ENCODE results near the gene DISC1. TPM values are rescaled to one million over a fixed set of nuclear protein-coding genes. Genes with fewer than 3 reads are reported as not detected.
"Not testable (repeated sequence)": the region's sequence is repeated elsewhere in the genome, so short reads cannot be mapped to it uniquely, and the experiment has no call there.

DISC1 gene
- polyA plus RNA-seq, 1 experiment, result 2.3 TPM

DNA sequence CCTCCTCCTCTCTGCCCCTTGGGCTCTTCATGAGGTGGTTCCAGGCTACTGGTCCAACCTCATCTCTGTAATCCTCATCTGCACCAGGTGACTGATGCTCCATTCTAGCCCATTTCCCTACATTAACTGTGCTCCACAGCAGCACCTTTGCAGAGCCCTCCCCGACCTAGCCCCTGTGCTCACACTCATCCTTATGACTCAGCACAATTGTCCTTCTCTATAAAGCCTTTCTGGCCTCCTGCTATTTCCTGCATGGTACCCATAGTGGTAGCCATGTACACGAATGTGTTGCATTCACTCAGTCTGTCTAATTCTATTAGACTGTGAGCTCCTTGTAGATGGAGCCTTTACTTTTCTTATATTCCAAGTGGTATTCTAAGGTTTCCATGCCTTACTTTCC is 339.0 kb downstream of the DISC1 start:
- CTCF ChIA-PET, result no interaction called here
- POLR2A ChIA-PET, result no interaction called here
- Histone ChIP-seq H3K4me3 (ENCODE audit: low read depth, low read length) (no peak overlapping the region), H3K27me3 (ENCODE audit: control insufficient read depth, insufficient read depth, low read length) (no peaks in the 10 kb centered on the region), H3K36me3 (ENCODE audit: control insufficient read depth, insufficient read depth, low read length) (no peaks in the 10 kb centered on the region)
- DNase-seq (ENCODE audit: low read depth), result no peak
- no peak for TF ChIP-seq CTCF (IDR thresholded peaks at IDR 0.05; ENCODE audit: insufficient read depth, low read depth, low read length)

DNA sequence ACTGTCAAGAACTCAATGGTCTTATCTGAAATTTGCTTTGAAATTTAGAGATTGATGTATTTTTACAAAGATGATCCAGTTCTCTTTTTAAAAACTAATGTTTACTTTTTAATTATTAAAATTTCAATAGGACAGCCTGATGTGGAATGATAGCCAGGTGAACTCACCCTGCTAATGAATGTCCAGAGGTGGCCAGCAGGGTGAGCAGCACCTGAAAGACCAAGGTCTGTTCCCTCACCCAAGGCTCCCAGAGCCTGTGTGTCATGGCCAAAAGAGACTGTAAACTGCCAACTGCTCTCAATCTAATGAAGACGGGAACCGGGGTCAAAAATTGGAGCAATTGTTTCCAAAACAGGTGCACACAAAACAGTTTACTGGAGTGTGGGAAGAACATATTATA is 340.4 kb downstream of the DISC1 start:
- Histone ChIP-seq H3K4me3 (ENCODE audit: low read depth, low read length) (no peak overlapping the region), H3K36me3 (ENCODE audit: control insufficient read depth, insufficient read depth, low read length) (no peaks in the 10 kb centered on the region), H3K27me3 (ENCODE audit: control insufficient read depth, insufficient read depth, low read length) (no peaks in the 10 kb centered on the region)
- DNase-seq (ENCODE audit: low read depth), result no peak
- ChIA-PET CTCF (interaction anchor here (0.6 kb wide), 1 partner anchor 210 kb away, joined by 3 read pairs; no protein-coding TSS in a partner anchor), POLR2A (no interaction called here)
- no peak for TF ChIP-seq CTCF (IDR thresholded peaks at IDR 0.05; ENCODE audit: insufficient read depth, low read depth, low read length)

GRCh38 chr1:231969076-231969475 is 342.5 kb downstream of the DISC1 start:
- no peaks in the 10 kb centered on the region for H3K36me3 ChIP-seq (ENCODE audit: control insufficient read depth, insufficient read depth, low read length)
- POLR2A ChIA-PET, result interaction anchor here (0.6 kb wide), 1 partner anchor 10 kb away, joined by 3 read pairs; no protein-coding TSS in a partner anchor
- CTCF ChIA-PET, result no interaction called here
- H3K4me3 ChIP-seq (ENCODE audit: low read depth, low read length), result no peak overlapping the region
- no peak for TF ChIP-seq CTCF (IDR thresholded peaks at IDR 0.05; ENCODE audit: insufficient read depth, low read depth, low read length)
- DNase-seq (ENCODE audit: low read depth), result no peak
- H3K27me3 ChIP-seq (ENCODE audit: control insufficient read depth, insufficient read depth, low read length), result no peaks in the 10 kb centered on the region

DNA sequence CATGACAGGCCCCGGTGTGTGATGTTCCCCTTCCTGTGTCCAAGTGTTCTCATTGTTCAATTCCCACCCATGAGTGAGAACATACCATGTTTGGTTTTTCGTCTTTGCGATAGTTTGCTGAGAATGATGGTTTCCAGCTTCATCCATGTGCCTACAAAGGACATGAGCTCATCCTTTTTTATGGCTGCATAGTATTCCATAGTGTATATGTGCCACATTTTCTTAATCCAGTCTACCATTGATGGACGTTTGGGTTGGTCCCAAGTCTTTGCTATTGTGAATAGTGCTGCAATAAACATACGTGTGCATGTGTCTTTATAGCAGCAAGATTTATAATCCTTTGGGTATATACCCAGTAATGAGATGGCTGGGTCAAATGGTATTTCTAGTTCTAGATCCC is 343.2 kb downstream of the DISC1 start:
- H3K4me3 ChIP-seq (ENCODE audit: low read depth, low read length); CTCF ChIA-PET; H3K36me3 ChIP-seq (ENCODE audit: control insufficient read depth, insufficient read depth, low read length); POLR2A ChIA-PET; H3K27me3 ChIP-seq (ENCODE audit: control insufficient read depth, insufficient read depth, low read length); DNase-seq (ENCODE audit: low read depth): not testable (repeated sequence)

- no peak for TF ChIP-seq CTCF (IDR thresholded peaks at IDR 0.05; ENCODE audit: insufficient read depth, low read depth, low read length)
- Histone ChIP-seq H3K27me3 (ENCODE audit: control insufficient read depth, insufficient read depth, low read length) (no peaks in the 10 kb centered on the region), H3K4me3 (ENCODE audit: low read depth, low read length) (no peak overlapping the region), H3K36me3 (ENCODE audit: control insufficient read depth, insufficient read depth, low read length) (no peaks in the 10 kb centered on the region)
- ChIA-PET CTCF (interaction anchor here (1.0 kb wide), 1 partner anchor 42 kb away, joined by 3 read pairs; no protein-coding TSS in a partner anchor), POLR2A (no interaction called here)
- no peak for DNase-seq (ENCODE audit: low read depth)
Measured at GRCh38 chr1:231970684-231971083, 344.1 kb downstream of the DISC1 start.

DNA sequence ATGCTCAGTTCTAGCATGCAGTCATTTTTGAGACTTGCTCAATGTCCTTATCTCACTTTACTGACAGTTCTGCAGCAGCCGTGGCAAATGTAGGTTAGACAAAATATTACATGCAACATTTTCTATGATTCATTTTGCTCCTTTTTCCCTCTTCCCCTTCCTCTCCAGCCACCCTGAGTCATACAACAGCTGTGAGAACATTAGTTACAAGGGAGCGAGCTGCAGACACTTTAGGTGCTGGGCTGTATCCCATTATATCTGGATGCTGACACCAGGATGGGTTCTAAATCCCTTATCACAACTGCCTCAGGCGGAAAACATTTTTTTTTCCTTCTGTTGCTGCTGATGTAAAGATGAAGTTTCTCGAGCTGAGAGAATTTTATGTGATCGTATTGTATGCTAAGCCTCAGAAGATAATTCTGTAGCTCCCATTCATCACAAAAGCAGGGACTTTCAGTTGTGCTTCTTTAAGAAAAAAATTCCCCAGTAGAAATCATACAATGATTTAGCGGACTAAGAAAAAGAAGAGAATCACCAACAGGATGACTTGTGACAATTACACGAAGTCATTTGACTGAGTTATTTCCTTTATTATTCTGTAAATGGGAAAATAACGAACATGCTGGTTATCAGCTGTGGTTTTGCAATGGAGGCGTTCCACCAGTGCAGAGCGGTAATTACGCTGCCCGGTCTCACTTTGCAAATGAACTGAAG is 345.0 kb downstream of the DISC1 start:
- no peak for TF ChIP-seq CTCF (IDR thresholded peaks at IDR 0.05; ENCODE audit: insufficient read depth, low read depth, low read length)
- H3K36me3 ChIP-seq (ENCODE audit: control insufficient read depth, insufficient read depth, low read length), result no peaks in the 10 kb centered on the region
- no peaks in the 10 kb centered on the region for H3K27me3 ChIP-seq (ENCODE audit: control insufficient read depth, insufficient read depth, low read length)
- DNase-seq (ENCODE audit: low read depth), result no peak
- ChIA-PET POLR2A (no interaction called here), CTCF (interaction anchor here (1.0 kb wide), 1 partner anchor 43 kb away, joined by 3 read pairs; no protein-coding TSS in a partner anchor)
- H3K4me3 ChIP-seq (ENCODE audit: low read depth, low read length), result no peak overlapping the region

Measured in BJ (cell line).